ENCODE data around the gene PRKAB1. TPM values are rescaled to one million over a fixed set of nuclear protein-coding genes. Genes with fewer than 3 reads are reported as not detected.

Gene PRKAB1
- total and polyA plus RNA-seq, 2 experiments from 2014 or later, result 16.3 to 31.0 TPM

- no peak for TF ChIP-seq CTCF (conservative IDR thresholded peaks at IDR 0.05; ENCODE audit: low read depth in 2 of 2)
These were observed 59.9 kb downstream of the PRKAB1 start (continued) for GRCh38 chr12:119727600-119728443.

- Mint-ChIP-seq H3K27me3 (ENCODE audit: insufficient read depth, low read depth, poor library complexity) (no peaks in the 10 kb centered on the region), H3K9me3 (no peaks in the 10 kb centered on the region), H3K27ac (no peak overlapping the region), H3K4me1 (no peaks in the 10 kb centered on the region), H3K4me3 (no peak overlapping the region), H3K36me3 (ENCODE audit: low read depth) (peaks cover 23% of the 10 kb centered on the region; the same call in 2 of the 3 replicates)
- no peaks in the 10 kb centered on the region for H3K27me3 ChIP-seq (ENCODE audit: insufficient read depth)
- no peaks in the 10 kb centered on the region for H3K79me2 ChIP-seq (replicated peaks; ENCODE audit: insufficient read depth)
- H3K4me3 ChIP-seq, result no peak overlapping the region
- DNase-seq (ENCODE audit: low spot score), result no peak
- no peak for ATAC-seq
- no peaks in the 10 kb centered on the region for H3K9me2 ChIP-seq (ENCODE audit: insufficient read depth)
- H3K4me2 ChIP-seq, result no peak overlapping the region
- H4K20me1 ChIP-seq (replicated peaks; ENCODE audit: insufficient read depth), result no peaks in the 10 kb centered on the region; the same call in 1 of the 2 replicates
- no peak overlapping the region for H3K27ac ChIP-seq (ENCODE audit: low read depth)
- H3F3A ChIP-seq (replicated peaks; ENCODE audit: low read depth), result no peaks in the 10 kb centered on the region
- H3K4me1 ChIP-seq (ENCODE audit: insufficient read depth), result no peaks in the 10 kb centered on the region
- H3K36me3 ChIP-seq (ENCODE audit: insufficient read depth), result peaks cover 16% of the 10 kb centered on the region; the same call in 1 of the 2 replicates
- H2AFZ ChIP-seq, result no peak overlapping the region
- TF ChIP-seq POLR2AphosphoS5 (IDR thresholded peaks at IDR 0.05; ENCODE audit: low read depth) (no peak), CTCF (conservative IDR thresholded peaks at IDR 0.05; ENCODE audit: low read depth in 2 of 2) (no peak), EZH2 (IDR thresholded peaks at IDR 0.05; ENCODE audit: low read depth, unreplicated experiment) (no peak), STAT1 (IDR thresholded peaks at IDR 0.05; ENCODE audit: unreplicated experiment) (no peak), ZNF462 (CRISPR knock-in tag; IDR thresholded peaks at IDR 0.05) (no peak), ETS1 (IDR thresholded peaks at IDR 0.05) (no peak), ZNF114 (CRISPR knock-in tag; IDR thresholded peaks at IDR 0.05) (no peak), EZH2phosphoT487 (IDR thresholded peaks at IDR 0.05; ENCODE audit: unreplicated experiment) (no peak), JUNB (IDR thresholded peaks at IDR 0.05; ENCODE audit: unreplicated experiment) (no peak), CREB1 (CRISPR knock-in tag; IDR thresholded peaks at IDR 0.05; ENCODE audit: low read depth) (no peak), ZNF331 (CRISPR knock-in tag; IDR thresholded peaks at IDR 0.05; ENCODE audit: low read depth) (no peak)
These were observed 60.5 kb downstream of the PRKAB1 start for GRCh38 chr12:119728444-119728745.

Measured in GM23338 (cell line).